Lower leg skin (tissue), 3 donors: ENCODE measurements around the gene WASF1.

Source experiments
- POLR2A ChIP-seq, 2 donors: fragments of 450-650 bp; IDR thresholded peaks; one replicate each; pipeline ENCODE4 v1.6.1; 2016 to 2017; ENCODE audit warnings: antibody characterized with exemption in 2 of 2, mild to moderate bottlenecking in 1 of 2, moderate library complexity in 1 of 2
- TF ChIP-seq, protein P1 (sequence below), 3 donors: fragments of 450-650 bp; IDR thresholded peaks; one replicate each; pipeline ENCODE4 v1.5.1; 2016; ENCODE audit warnings: antibody characterized with exemption in 3 of 3, mild to moderate bottlenecking in 3 of 3, moderate library complexity in 2 of 3

DNA sequence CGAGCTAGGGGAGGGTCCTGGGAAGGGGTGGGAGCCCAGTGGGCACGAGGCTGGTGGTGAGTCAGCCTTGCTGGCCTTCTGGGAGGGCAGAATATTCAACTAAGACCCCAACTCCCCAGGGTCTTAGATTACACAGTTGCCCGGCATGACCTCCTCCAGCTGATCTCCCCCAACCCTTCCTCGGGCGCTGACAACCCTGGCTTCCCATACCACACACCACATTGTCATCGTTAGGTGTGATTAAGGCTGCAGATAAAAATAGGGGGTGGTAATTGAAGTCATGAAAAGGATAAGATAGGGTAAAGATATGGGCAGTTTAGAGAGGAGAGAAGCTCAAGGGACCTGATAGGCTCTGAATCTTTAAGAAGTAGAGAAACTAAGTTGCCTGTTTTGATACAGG, 11.3 kb upstream of the WASF1 start:
- TF ChIP-seq, protein P1, sequence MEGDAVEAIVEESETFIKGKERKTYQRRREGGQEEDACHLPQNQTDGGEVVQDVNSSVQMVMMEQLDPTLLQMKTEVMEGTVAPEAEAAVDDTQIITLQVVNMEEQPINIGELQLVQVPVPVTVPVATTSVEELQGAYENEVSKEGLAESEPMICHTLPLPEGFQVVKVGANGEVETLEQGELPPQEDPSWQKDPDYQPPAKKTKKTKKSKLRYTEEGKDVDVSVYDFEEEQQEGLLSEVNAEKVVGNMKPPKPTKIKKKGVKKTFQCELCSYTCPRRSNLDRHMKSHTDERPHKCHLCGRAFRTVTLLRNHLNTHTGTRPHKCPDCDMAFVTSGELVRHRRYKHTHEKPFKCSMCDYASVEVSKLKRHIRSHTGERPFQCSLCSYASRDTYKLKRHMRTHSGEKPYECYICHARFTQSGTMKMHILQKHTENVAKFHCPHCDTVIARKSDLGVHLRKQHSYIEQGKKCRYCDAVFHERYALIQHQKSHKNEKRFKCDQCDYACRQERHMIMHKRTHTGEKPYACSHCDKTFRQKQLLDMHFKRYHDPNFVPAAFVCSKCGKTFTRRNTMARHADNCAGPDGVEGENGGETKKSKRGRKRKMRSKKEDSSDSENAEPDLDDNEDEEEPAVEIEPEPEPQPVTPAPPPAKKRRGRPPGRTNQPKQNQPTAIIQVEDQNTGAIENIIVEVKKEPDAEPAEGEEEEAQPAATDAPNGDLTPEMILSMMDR (IDR thresholded peaks at IDR 0.05), result no peak
- TF ChIP-seq POLR2A (IDR thresholded peaks at IDR 0.05), result no peak
